Gastroesophageal sphincter (tissue), 3 donors: ENCODE results near the gene PLCG2.

ENCODE experiments used
- EP300 ChIP-seq: sonication (generic); formaldehyde crosslinking; IDR thresholded peaks from one replicate; pipeline ENCODE4 v1.6.1; 2017; ENCODE audit warnings: antibody characterized with exemption, mild to moderate bottlenecking
- POLR2A ChIP-seq, 2 donors: fragments of 450-650 bp; IDR thresholded peaks; one replicate each; pipeline ENCODE4 v1.6.1; 2017; ENCODE audit warnings: antibody characterized with exemption in 2 of 2, mild to moderate bottlenecking in 2 of 2, moderate library complexity in 1 of 2
- TF ChIP-seq, protein P1 (sequence below), 4 experiments: fragments of 200-600 bp in 2 of 4; fragments of 450-650 bp in 2 of 4; sonication (generic) in 1 of 4; IDR thresholded peaks; one replicate each; pipeline ENCODE4 v1.5.1; 2017 to 2019; ENCODE audit warnings: antibody characterized with exemption in 4 of 4, mild to moderate bottlenecking in 2 of 4, moderate library complexity in 2 of 4

DNA sequence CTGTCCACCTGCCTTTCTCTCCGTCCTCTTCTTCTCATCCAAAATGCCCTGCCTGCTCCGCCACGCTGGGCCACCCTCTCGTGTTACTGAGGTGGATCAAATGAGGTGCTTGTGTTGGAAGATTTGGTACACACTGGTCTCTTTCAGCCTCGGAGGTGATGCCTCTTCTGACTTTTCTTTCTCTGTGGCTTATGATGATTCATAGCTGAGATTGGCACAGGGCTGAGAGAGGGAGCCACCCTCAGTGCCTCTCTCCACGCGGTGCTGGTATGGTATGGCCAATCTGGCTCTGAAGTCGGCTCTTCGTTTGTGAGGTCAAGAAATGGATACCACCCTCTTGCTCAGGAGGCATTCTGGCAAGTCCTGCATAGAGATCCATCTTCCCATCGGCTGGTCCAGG is 82.4 kb downstream of the PLCG2 start:
- TF ChIP-seq EP300 (no peak), POLR2A (IDR thresholded peaks at IDR 0.05) (no peak)
- TF ChIP-seq, protein P1, sequence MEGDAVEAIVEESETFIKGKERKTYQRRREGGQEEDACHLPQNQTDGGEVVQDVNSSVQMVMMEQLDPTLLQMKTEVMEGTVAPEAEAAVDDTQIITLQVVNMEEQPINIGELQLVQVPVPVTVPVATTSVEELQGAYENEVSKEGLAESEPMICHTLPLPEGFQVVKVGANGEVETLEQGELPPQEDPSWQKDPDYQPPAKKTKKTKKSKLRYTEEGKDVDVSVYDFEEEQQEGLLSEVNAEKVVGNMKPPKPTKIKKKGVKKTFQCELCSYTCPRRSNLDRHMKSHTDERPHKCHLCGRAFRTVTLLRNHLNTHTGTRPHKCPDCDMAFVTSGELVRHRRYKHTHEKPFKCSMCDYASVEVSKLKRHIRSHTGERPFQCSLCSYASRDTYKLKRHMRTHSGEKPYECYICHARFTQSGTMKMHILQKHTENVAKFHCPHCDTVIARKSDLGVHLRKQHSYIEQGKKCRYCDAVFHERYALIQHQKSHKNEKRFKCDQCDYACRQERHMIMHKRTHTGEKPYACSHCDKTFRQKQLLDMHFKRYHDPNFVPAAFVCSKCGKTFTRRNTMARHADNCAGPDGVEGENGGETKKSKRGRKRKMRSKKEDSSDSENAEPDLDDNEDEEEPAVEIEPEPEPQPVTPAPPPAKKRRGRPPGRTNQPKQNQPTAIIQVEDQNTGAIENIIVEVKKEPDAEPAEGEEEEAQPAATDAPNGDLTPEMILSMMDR (IDR thresholded peaks at IDR 0.05), result no peak
